LHCN-M2 (cell line): ENCODE measurements around the gene CDH26. TPM values are rescaled to one million over a fixed set of nuclear protein-coding genes. Genes with fewer than 3 reads are reported as not detected.

Source experiments
- DNase-seq: peaks from one replicate; pipeline ENCODE4 v3.0.0-alpha.2; 2012; ENCODE audit warnings: low read depth
- total RNA-seq: library from RNA; depleted of rRNA; stranded (reverse); fragments of >200 nt; gene quantifications from 2 replicates; pipeline ENCODE4 v1.2.3, GENCODE V29; 2014

The CDH26 gene
- total RNA-seq, 1 experiment from 2014 or later, result 0.06 TPM

- no peak for DNase-seq
These were observed 26.9 kb downstream of the CDH26 start for GRCh38 chr20:59985164-59985563.

GRCh38 chr20:59985864-59986263 is 27.6 kb downstream of the CDH26 start:
- DNase-seq, result no peak

- DNase-seq, result no peak
These were observed 28.9 kb downstream of the CDH26 start for GRCh38 chr20:59987135-59987534.

GRCh38 chr20:59988141-59988540 is 29.9 kb downstream of the CDH26 start:
- DNase-seq, result peak; percentile 22

- peak; percentile 34 for DNase-seq
These were observed 34.4 kb downstream of the CDH26 start for GRCh38 chr20:59992526-59993084.

- DNase-seq, result no peak
These were observed 35.7 kb downstream of the CDH26 start for GRCh38 chr20:59993736-59994430.

- peak; percentile 70 for DNase-seq
These were observed 36.5 kb downstream of the CDH26 start for GRCh38 chr20:59994697-59995122.

GRCh38 chr20:59996108-59996507 is 37.9 kb downstream of the CDH26 start:
- DNase-seq, result no peak

GRCh38 chr20:59997896-59998295 is 39.7 kb downstream of the CDH26 start:
- DNase-seq, result no peak

GRCh38 chr20:59999502-59999901 is 41.3 kb downstream of the CDH26 start:
- DNase-seq, result no peak

GRCh38 chr20:60000271-60001042 is 42.2 kb downstream of the CDH26 start:
- DNase-seq, result no peak

GRCh38 chr20:60001108-60001507 is 42.9 kb downstream of the CDH26 start:
- peak; percentile 22 for DNase-seq

GRCh38 chr20:60003776-60004175 is 45.6 kb downstream of the CDH26 start:
- no peak for DNase-seq

GRCh38 chr20:60006261-60006660 is 48.0 kb downstream of the CDH26 start:
- no peak for DNase-seq

- peak; percentile 8 for DNase-seq
These were observed 49.2 kb downstream of the CDH26 start for GRCh38 chr20:60007464-60007863.

GRCh38 chr20:60008130-60008808 is 50.0 kb downstream of the CDH26 start:
- no peak for DNase-seq

- DNase-seq, result no peak
These were observed 51.1 kb downstream of the CDH26 start for GRCh38 chr20:60009318-60009717.

- DNase-seq, result peak; percentile 14
These were observed 51.8 kb downstream of the CDH26 start for GRCh38 chr20:60009826-60010616.

GRCh38 chr20:60010689-60011458 is 52.7 kb downstream of the CDH26 start:
- peak; percentile 17 for DNase-seq
